ENCODE results near the gene SLC22A14.

The SLC22A14 gene

GRCh38 chr3:38335263-38335662, 53.2 kb downstream of the SLC22A14 start:
- DNase-seq (ENCODE audit: low read depth): no peak
- H3K4me3 ChIP-seq (ENCODE audit: low read depth, low read length): no peak overlapping the region

DNA sequence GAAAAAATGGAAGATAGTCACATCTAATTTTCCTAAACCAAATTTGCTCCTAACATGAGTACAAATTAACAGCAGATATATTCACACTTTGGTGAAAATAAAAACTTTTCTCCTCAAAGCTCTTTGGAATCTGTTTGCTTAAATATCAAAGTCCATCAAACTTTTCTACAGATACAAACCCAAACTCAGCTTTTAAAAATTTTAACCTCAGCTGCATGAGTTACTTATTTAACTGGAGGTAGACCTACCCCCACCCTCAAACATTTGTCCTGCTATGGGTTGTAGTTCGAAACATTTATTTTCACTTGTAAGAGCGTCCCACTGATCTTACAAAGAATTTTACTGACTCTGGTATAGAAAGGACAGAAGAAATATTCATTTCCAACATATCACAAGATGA, 55.6 kb downstream of the SLC22A14 start:
- DNase-seq (ENCODE audit: low read depth): no peak
- TF ChIP-seq, protein P1, sequence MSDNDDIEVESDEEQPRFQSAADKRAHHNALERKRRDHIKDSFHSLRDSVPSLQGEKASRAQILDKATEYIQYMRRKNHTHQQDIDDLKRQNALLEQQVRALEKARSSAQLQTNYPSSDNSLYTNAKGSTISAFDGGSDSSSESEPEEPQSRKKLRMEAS (IDR thresholded peaks at IDR 0.05; ENCODE audit: low read depth, low read length): no peak
- TF ChIP-seq POLR2A (IDR thresholded peaks at IDR 0.05; ENCODE audit: extremely low read depth, insufficient read length) (no peak), MYC (IDR thresholded peaks at IDR 0.05; ENCODE audit: low read depth, low read length) (no peak), CTCF (IDR thresholded peaks at IDR 0.05; ENCODE audit: low read depth, low read length) (no peak)
- H3K4me3 ChIP-seq (ENCODE audit: low read depth, low read length): no peak overlapping the region

More at GRCh38 chr3:38335263-38335662, 53.2 kb downstream of the SLC22A14 start:
- TF ChIP-seq CTCF (IDR thresholded peaks at IDR 0.05; ENCODE audit: low read depth, low read length) (no peak), POLR2A (IDR thresholded peaks at IDR 0.05; ENCODE audit: extremely low read depth, insufficient read length) (no peak), MYC (IDR thresholded peaks at IDR 0.05; ENCODE audit: low read depth, low read length) (no peak)
- TF ChIP-seq, protein P1 (IDR thresholded peaks at IDR 0.05; ENCODE audit: low read depth, low read length): no peak

DNA sequence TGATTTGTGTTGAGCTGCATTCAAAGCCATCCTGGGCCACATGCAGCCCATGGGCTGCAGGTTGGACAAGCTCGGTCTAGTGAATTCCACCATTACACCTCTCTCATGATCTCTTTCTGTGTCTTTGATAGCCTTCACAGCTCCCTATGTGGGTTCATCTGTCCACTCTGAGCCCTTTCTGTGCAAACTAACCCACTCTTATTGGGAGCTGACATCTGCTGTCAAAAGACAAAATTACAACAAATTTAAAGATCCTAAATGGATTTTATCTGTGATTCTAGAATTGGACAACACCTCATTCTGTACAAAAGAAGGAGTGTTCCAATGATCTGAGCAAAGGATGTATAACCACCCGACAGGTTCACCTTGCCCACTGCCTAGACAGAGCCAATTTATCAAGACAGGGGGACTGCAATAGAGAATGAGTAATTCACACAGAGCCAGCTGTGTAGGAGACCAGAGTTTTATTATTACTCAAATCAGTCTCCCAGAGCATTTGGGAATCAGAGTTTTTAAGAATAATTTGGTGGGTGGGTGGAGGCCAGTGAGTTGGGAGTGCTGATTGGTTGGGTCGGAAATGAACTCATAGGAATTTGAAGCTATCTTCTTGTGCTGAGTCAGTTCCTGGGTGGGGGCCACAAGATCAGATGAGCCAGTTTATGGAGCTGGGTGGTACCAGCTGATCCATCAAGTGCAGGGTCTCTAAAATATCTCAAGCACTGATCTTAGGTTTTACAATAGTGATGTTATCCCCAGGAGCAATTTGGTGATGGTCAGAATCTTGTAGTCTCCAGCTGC, 61.9 kb downstream of the SLC22A14 start:
- H3K4me3 ChIP-seq (ENCODE audit: low read depth, low read length): no peak overlapping the region
- TF ChIP-seq MYC (IDR thresholded peaks at IDR 0.05; ENCODE audit: low read depth, low read length): no peak
- TF ChIP-seq POLR2A (IDR thresholded peaks at IDR 0.05; ENCODE audit: extremely low read depth, insufficient read length): no peak
- TF ChIP-seq, protein P1 (IDR thresholded peaks at IDR 0.05; ENCODE audit: low read depth, low read length): no peak
- TF ChIP-seq CTCF (IDR thresholded peaks at IDR 0.05; ENCODE audit: low read depth, low read length): no peak
- DNase-seq (ENCODE audit: low read depth): peak; percentile 30

DNA sequence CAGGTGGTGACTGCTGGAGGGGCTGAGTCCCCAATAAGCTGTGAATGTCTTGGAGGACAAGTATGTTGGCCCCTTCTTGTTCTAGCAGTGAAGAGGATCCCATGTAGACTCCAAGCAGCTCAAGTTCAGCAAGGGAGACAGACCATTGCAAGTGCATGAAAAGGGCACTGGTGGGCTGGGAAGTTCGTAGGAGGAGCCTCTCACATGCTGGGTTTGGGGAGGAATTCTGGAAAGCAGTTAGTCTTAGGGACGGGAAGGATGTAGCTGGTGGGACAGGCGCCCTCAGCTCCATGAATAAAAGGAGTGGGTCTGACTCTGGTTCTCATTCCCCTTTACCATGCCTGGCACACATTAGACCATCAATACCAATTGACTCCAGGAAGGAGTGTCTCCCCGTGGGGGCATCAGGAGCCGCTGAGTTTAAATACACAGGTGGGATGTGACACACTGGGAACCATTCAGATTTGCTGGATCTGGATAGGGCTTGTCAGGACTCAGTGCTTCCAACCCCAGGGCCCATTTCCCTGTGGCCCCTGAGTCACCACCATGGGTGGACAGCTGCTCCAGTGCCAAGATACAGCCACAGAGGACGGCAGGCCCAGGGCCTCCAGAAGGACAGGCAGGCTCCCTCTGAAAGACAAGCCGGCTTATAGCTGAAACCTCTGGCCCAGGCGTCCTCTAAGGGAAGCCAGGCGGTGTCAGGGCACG, 63.9 kb downstream of the SLC22A14 start:
- DNase-seq (ENCODE audit: low read depth): no peak
- no peak overlapping the region for H3K4me3 ChIP-seq (ENCODE audit: low read depth, low read length)
- TF ChIP-seq, protein P1 (IDR thresholded peaks at IDR 0.05; ENCODE audit: low read depth, low read length): no peak
- no peak for TF ChIP-seq MYC (IDR thresholded peaks at IDR 0.05; ENCODE audit: low read depth, low read length)
- TF ChIP-seq CTCF (IDR thresholded peaks at IDR 0.05; ENCODE audit: low read depth, low read length): no peak
- no peak for TF ChIP-seq POLR2A (IDR thresholded peaks at IDR 0.05; ENCODE audit: extremely low read depth, insufficient read length)

- TF ChIP-seq, protein P1 (IDR thresholded peaks at IDR 0.05; ENCODE audit: low read depth, low read length): peak; percentile 79
- TF ChIP-seq CTCF (IDR thresholded peaks at IDR 0.05; ENCODE audit: low read depth, low read length) (peak; percentile 71), MYC (IDR thresholded peaks at IDR 0.05; ENCODE audit: low read depth, low read length) (peak; percentile 60), POLR2A (IDR thresholded peaks at IDR 0.05; ENCODE audit: extremely low read depth, insufficient read length) (no peak)
- peak within 1 kb of the TSS; percentile 51 for H3K4me3 ChIP-seq (ENCODE audit: low read depth, low read length)
- peak; percentile 85 for DNase-seq (ENCODE audit: low read depth)
These were observed 64.7 kb downstream of the SLC22A14 start, which contains the start of gene XYLB for GRCh38 chr3:38346587-38347410. XYLB (plus strand) TSS chr3:38346785; CDS start chr3:38346869, 84 bp downstream.
